HepG2 (cell line): ENCODE results near the gene SNRPD2. TPM values are rescaled to one million over a fixed set of nuclear protein-coding genes. Genes with fewer than 3 reads are reported as not detected.
A peak's percentile ranks its signal among the peaks of the same experiment; 100 is the strongest.

Experiments
- CENPX ChIP-seq: sonication (generic); formaldehyde crosslinking; IDR thresholded peaks from 2 replicates; pipeline ENCODE4 v1.9.0; 2021; ENCODE audit warnings: mild to moderate bottlenecking, missing genetic modification reagents, moderate library complexity
- ELF3 ChIP-seq: IDR thresholded peaks from 2 replicates; pipeline ENCODE4 v1.6.1; 2016; ENCODE audit warnings: missing genetic modification reagents, missing compliant biosample characterization
- KLF11 ChIP-seq: IDR thresholded peaks from 2 replicates; pipeline ENCODE4 v1.6.1; 2016; ENCODE audit warnings: missing compliant biosample characterization
- RARG ChIP-seq: sonication (generic); formaldehyde crosslinking; IDR thresholded peaks from 2 replicates; pipeline ENCODE4 v1.4.0; 2020; ENCODE audit warnings: low read depth, mild to moderate bottlenecking, missing genetic modification reagents
- RFXAP ChIP-seq: sonication (generic); formaldehyde crosslinking; IDR thresholded peaks from 2 replicates; pipeline ENCODE4 v1.4.0; 2020; ENCODE audit warnings: missing genetic modification reagents, borderline replicate concordance
- SALL1 ChIP-seq: sonication (generic); formaldehyde crosslinking; IDR thresholded peaks from 2 replicates; pipeline ENCODE4 v1.8.0; 2022; ENCODE audit warnings: mild to moderate bottlenecking, missing genetic modification reagents
- STAT5B ChIP-seq: sonication (generic); formaldehyde crosslinking; IDR thresholded peaks from 2 replicates; pipeline ENCODE4 v1.4.0; 2020; ENCODE audit warnings: missing genetic modification reagents
- TBX2 ChIP-seq: sonication (generic); formaldehyde crosslinking; IDR thresholded peaks from 2 replicates; pipeline ENCODE4 v1.5.0; 2020; ENCODE audit warnings: missing genetic modification reagents, mild to moderate bottlenecking, borderline replicate concordance
- TGIF2 ChIP-seq: IDR thresholded peaks from 2 replicates; pipeline ENCODE4 v1.6.1; 2016; ENCODE audit warnings: control low read depth, missing compliant biosample characterization
- ZFP36L1 ChIP-seq: sonication (generic); formaldehyde crosslinking; IDR thresholded peaks from 2 replicates; pipeline ENCODE4 v1.8.0; 2022; ENCODE audit warnings: mild to moderate bottlenecking, missing genetic modification reagents, moderate library complexity
- ZMYM4 ChIP-seq: sonication (generic); formaldehyde crosslinking; IDR thresholded peaks from 2 replicates; pipeline ENCODE4 v1.8.1; 2023; ENCODE audit warnings: mild to moderate bottlenecking, missing genetic modification reagents
- ZNF230 ChIP-seq: sonication (generic); formaldehyde crosslinking; IDR thresholded peaks from 2 replicates; pipeline ENCODE4 v1.4.0; 2020; ENCODE audit warnings: mild to moderate bottlenecking, missing genetic modification reagents
- ZNF383 ChIP-seq: sonication (generic); formaldehyde crosslinking; IDR thresholded peaks from 2 replicates; pipeline ENCODE4 v1.4.0; 2020; ENCODE audit warnings: missing genetic modification reagents, mild to moderate bottlenecking, borderline replicate concordance
- ZNF543 ChIP-seq: sonication (generic); formaldehyde crosslinking; IDR thresholded peaks from 2 replicates; pipeline ENCODE4 v1.4.0; 2020; ENCODE audit warnings: mild to moderate bottlenecking, missing genetic modification reagents
- ZNF670 ChIP-seq: sonication (generic); formaldehyde crosslinking; IDR thresholded peaks from 2 replicates; pipeline ENCODE4 v1.8.0; 2022; ENCODE audit warnings: mild to moderate bottlenecking, missing genetic modification reagents, borderline replicate concordance
- ZNF746 ChIP-seq: sonication (generic); formaldehyde crosslinking; IDR thresholded peaks from 2 replicates; pipeline ENCODE4 v1.8.0; 2022; ENCODE audit warnings: mild to moderate bottlenecking, missing genetic modification reagents
- ZNF75D ChIP-seq: sonication (generic); formaldehyde crosslinking; IDR thresholded peaks from 2 replicates; pipeline ENCODE4 v1.8.1; 2023; ENCODE audit warnings: missing genetic modification reagents, mild to moderate bottlenecking, borderline replicate concordance
- polyA plus RNA-seq, 8 experiments: library from polyadenylated mRNA; depleted of rRNA in 3 of 8; stranded (reverse) in 7 of 8; unstranded in 1 of 8; fragments of >200 nt; fragmentation: Illumina TruSeq in 4 of 8; extraction: Trizol in 4 of 8; gene quantifications; 2 replicates each; pipeline versions ENCODE4 v1.2.1 to v1.2.3, GENCODE V29; 2011 to 2016; ENCODE audit warnings: low read depth in 4 of 8, missing spikeins in 1 of 8, mixed read lengths in 1 of 8; ENCODE audit not compliant: insufficient read depth in 1 of 8
- total RNA-seq, 5 experiments: library from RNA; depleted of rRNA; stranded (reverse); fragments of >200 nt; fragmentation: Illumina TruSeq; extraction: Trizol; gene quantifications; 2 replicates each; pipeline ENCODE4 v1.2.3, GENCODE V29; 2016; ENCODE audit warnings: low read depth in 1 of 5
- TF ChIP-seq, protein P1 (sequence below): sonication (generic); formaldehyde crosslinking; IDR thresholded peaks from 2 replicates; pipeline ENCODE4 v1.4.0; 2020; ENCODE audit warnings: missing genetic modification reagents, borderline replicate concordance
- TF ChIP-seq, protein P2 (sequence below): IDR thresholded peaks from 2 replicates; pipeline ENCODE4 v1.6.1; 2018; ENCODE audit warnings: missing genetic modification reagents, mild to moderate bottlenecking, missing compliant biosample characterization
- TF ChIP-seq, protein P3 (sequence below): sonication (generic); formaldehyde crosslinking; IDR thresholded peaks from 2 replicates; pipeline ENCODE4 v1.4.0; 2020; ENCODE audit warnings: mild to moderate bottlenecking, missing genetic modification reagents
- TF ChIP-seq, protein P4 (sequence below): sonication (generic); formaldehyde crosslinking; IDR thresholded peaks from 2 replicates; pipeline ENCODE4 v1.5.1; 2020; ENCODE audit warnings: mild to moderate bottlenecking, missing genetic modification reagents, moderate library complexity

Gene SNRPD2
- total and polyA plus RNA-seq, 2 of the 13 experiments (the other 11 are each of a cell fraction or from before 2014, with no cell fraction given): 299 to 485 TPM

GRCh38 chr19:45691516-45692186 is at the start of gene SNRPD2 (continued):
- TF ChIP-seq, protein P1, sequence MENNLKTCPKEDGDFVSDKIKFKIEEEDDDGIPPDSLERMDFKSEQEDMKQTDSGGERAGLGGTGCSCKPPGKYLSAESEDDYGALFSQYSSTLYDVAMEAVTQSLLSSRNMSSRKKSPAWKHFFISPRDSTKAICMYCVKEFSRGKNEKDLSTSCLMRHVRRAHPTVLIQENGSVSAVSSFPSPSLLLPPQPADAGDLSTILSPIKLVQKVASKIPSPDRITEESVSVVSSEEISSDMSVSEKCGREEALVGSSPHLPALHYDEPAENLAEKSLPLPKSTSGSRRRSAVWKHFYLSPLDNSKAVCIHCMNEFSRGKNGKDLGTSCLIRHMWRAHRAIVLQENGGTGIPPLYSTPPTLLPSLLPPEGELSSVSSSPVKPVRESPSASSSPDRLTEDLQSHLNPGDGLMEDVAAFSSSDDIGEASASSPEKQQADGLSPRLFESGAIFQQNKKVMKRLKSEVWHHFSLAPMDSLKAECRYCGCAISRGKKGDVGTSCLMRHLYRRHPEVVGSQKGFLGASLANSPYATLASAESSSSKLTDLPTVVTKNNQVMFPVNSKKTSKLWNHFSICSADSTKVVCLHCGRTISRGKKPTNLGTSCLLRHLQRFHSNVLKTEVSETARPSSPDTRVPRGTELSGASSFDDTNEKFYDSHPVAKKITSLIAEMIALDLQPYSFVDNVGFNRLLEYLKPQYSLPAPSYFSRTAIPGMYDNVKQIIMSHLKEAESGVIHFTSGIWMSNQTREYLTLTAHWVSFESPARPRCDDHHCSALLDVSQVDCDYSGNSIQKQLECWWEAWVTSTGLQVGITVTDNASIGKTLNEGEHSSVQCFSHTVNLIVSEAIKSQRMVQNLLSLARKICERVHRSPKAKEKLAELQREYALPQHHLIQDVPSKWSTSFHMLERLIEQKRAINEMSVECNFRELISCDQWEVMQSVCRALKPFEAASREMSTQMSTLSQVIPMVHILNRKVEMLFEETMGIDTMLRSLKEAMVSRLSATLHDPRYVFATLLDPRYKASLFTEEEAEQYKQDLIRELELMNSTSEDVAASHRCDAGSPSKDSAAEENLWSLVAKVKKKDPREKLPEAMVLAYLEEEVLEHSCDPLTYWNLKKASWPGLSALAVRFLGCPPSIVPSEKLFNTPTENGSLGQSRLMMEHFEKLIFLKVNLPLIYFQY (CRISPR knock-in tag): no peak; the same call in 1 of the 2 replicates
- TF ChIP-seq, protein P2, sequence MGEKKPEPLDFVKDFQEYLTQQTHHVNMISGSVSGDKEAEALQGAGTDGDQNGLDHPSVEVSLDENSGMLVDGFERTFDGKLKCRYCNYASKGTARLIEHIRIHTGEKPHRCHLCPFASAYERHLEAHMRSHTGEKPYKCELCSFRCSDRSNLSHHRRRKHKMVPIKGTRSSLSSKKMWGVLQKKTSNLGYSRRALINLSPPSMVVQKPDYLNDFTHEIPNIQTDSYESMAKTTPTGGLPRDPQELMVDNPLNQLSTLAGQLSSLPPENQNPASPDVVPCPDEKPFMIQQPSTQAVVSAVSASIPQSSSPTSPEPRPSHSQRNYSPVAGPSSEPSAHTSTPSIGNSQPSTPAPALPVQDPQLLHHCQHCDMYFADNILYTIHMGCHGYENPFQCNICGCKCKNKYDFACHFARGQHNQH: 0 out of 2 replicates have a peak, but pooled peaks have one; percentile 6
- no peak for TF ChIP-seq ZNF543
- TF ChIP-seq ZNF230: no peak
- peak; percentile 86; the same call in 1 of the 2 replicates for TF ChIP-seq ZFP36L1 (CRISPR knock-in tag)
- TF ChIP-seq CENPX (CRISPR knock-in tag): no peak
- TF ChIP-seq ELF3 (CRISPR knock-in tag): peak; percentile 23; the same call in 1 of the 2 replicates
- no peak for TF ChIP-seq ZNF746 (CRISPR knock-in tag)
- TF ChIP-seq, protein P3, sequence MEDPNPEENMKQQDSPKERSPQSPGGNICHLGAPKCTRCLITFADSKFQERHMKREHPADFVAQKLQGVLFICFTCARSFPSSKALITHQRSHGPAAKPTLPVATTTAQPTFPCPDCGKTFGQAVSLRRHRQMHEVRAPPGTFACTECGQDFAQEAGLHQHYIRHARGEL (CRISPR knock-in tag): no peak
- TF ChIP-seq ZNF670 (CRISPR knock-in tag): no peak
- TF ChIP-seq, protein P4, sequence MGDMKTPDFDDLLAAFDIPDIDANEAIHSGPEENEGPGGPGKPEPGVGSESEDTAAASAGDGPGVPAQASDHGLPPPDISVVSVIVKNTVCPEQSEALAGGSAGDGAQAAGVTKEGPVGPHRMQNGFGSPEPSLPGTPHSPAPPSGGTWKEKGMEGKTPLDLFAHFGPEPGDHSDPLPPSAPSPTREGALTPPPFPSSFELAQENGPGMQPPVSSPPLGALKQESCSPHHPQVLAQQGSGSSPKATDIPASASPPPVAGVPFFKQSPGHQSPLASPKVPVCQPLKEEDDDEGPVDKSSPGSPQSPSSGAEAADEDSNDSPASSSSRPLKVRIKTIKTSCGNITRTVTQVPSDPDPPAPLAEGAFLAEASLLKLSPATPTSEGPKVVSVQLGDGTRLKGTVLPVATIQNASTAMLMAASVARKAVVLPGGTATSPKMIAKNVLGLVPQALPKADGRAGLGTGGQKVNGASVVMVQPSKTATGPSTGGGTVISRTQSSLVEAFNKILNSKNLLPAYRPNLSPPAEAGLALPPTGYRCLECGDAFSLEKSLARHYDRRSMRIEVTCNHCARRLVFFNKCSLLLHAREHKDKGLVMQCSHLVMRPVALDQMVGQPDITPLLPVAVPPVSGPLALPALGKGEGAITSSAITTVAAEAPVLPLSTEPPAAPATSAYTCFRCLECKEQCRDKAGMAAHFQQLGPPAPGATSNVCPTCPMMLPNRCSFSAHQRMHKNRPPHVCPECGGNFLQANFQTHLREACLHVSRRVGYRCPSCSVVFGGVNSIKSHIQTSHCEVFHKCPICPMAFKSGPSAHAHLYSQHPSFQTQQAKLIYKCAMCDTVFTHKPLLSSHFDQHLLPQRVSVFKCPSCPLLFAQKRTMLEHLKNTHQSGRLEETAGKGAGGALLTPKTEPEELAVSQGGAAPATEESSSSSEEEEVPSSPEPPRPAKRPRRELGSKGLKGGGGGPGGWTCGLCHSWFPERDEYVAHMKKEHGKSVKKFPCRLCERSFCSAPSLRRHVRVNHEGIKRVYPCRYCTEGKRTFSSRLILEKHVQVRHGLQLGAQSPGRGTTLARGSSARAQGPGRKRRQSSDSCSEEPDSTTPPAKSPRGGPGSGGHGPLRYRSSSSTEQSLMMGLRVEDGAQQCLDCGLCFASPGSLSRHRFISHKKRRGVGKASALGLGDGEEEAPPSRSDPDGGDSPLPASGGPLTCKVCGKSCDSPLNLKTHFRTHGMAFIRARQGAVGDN (CRISPR knock-in tag): peak; percentile 73
- TF ChIP-seq ZMYM4 (CRISPR knock-in tag): peak; percentile 57; the same call in 1 of the 2 replicates
- 0 out of 2 replicates have a peak, but pooled peaks have one; percentile 25 for TF ChIP-seq RARG (CRISPR knock-in tag)
- TF ChIP-seq TBX2 (CRISPR knock-in tag): peak; percentile 40; the same call in 1 of the 2 replicates
- no peak for TF ChIP-seq ZNF75D (CRISPR knock-in tag)
- 0 out of 2 replicates have a peak, but pooled peaks have one; percentile 73 for TF ChIP-seq TGIF2 (CRISPR knock-in tag)
- TF ChIP-seq STAT5B: no peak
- no peak; the same call in 1 of the 2 replicates for TF ChIP-seq KLF11
- no peak for TF ChIP-seq RFXAP
- TF ChIP-seq ZNF383 (CRISPR knock-in tag): peak; percentile 50; the same call in 1 of the 2 replicates
- peak; percentile 45 for TF ChIP-seq SALL1 (CRISPR knock-in tag)
